Amniotic epithelial cell (primary cell): ENCODE results near the gene TEK.

Experiments used
- DNase-seq: peaks from one replicate; pipeline ENCODE4 v3.0.0-alpha.2; 2010; ENCODE audit warnings: low read depth

Gene TEK

DNA sequence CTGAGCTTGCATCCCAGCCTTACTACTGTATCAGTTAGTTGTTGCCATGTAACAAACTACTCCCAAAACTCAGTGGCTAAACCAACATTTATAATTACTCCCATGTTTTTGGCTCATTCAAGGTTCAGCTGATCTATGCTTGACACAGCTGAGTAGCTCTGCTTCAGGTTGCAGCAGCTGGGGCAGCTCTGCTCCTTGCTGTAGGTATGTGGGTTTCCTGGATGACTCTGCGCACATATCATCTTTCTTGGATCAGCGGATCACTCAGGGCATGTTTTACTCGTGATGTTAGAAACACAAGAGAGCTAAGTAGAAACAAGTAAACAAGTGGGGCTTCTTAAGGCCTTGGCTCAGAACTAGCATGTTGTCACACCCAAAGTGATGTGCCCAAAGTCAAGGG is 15.1 kb downstream of the TEK start:
- DNase-seq, result peak; percentile 53

- DNase-seq, result peak; percentile 96
Measured at GRCh38 chr9:27125030-27125429, 16.0 kb downstream of the TEK start.

DNA sequence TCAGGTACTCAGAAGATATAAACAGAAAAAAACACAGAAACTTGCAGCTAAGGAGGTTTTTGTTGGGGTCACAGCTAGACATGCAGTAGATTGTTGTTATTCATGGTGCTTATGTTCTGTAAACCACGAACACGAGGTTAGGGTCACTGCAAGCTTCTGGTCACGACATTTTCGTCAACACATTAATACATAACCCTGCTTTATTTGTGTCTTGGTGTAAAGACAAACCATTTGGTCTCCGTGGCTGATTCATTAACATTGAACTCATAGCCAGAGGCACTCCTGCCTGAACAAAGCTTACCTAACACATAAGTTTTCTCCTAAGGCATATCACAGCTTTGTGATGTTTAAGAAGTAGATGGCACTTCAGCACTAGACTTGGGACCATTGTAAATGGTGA is 16.9 kb downstream of the TEK start:
- DNase-seq, result peak; percentile 15

DNA sequence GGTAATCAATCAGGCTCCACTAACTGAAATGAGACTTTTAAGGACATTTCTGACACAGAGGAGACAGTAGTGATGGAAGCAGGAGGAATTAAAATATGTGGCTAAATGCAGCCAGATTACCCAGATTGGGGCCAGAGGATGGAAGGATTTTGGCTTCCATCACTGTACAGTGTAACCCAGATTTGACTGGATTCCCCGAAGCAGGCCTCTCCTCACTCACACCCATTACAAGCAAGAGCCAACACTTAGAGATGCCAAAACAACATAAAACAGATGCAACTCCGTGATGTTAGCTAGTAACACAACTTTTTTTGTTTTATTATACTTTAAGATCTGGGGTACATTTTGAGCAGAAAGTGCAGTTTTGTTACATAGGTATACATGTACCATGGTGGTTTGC is 17.6 kb downstream of the TEK start:
- no peak for DNase-seq

- DNase-seq, result no peak
Measured at GRCh38 chr9:27129221-27129620, 20.2 kb downstream of the TEK start.

- no peak for DNase-seq
Measured at GRCh38 chr9:27131731-27132130, 22.7 kb downstream of the TEK start.

GRCh38 chr9:27133817-27134216 is 24.8 kb downstream of the TEK start:
- DNase-seq, result no peak

DNA sequence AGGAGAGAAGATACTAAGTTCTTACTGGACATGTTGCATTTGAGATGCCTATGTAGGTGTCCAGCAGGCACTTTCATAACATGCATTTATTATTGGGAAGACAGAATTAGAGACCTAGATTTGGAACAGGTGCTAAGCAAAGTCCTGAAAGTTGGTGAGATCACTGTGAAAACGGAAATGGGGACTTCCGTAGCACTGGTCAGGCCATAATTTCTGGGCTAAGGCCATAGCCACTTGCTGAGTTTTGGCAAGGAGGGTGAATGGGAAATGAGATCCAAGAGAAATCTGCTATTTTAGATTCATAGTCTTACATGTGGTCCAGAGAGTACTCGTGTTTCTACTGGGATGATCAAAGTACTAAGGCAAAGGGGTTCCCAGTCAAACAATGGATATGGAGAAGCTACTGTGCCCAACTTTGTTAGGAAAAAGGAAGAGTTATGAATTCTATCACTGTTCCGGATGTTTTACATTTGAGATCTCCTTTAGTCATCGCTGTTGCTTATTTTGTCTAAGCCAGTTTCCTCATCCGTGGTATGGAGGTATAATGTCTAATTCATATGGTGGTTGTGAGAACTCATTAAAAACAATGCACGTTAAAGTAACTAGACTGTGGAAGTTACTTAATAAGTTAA is 33.4 kb downstream of the TEK start:
- DNase-seq, result no peak

GRCh38 chr9:27145143-27145542 is 36.1 kb downstream of the TEK start:
- no peak for DNase-seq

- DNase-seq, result no peak
Measured at GRCh38 chr9:27149651-27150050, 40.6 kb downstream of the TEK start.

GRCh38 chr9:27150746-27151406 is 41.9 kb downstream of the TEK start:
- peak; percentile 90 for DNase-seq

DNA sequence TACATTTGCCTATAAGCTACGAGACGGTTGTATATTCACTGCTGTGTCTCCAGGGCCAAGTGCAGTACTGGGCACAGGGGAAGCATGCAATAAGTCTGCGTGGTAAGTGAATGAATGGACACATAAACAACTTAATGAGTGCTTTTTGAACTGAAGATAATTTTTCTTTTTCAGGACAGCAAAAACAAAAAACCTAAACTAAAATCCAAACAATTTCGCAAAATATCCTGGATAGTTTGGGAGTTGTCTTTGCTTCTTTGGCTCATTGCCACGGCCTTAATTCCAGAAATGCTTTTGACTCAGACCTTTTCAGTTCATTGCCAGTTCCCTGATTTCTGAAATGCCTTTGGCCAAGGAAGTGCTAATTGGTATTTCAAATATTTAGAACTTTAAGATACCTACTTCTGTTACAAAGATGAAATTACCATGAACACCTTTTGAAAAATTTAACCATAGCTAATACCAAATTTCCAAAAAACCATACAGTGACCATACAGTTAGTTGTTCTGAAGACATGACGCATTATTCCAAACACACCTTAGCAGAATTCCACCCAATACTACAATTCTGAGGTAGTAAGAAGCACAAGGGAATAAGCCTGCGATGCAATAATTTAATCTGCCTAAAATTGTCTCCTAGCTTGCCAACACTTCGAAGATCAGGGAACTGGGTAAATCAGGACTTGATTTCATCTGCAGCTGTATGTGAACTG is 42.8 kb downstream of the TEK start:
- peak; percentile 74 for DNase-seq

GRCh38 chr9:27152405-27152718 is 43.3 kb downstream of the TEK start:
- no peak for DNase-seq

GRCh38 chr9:27154908-27155307 is 45.9 kb downstream of the TEK start:
- peak; percentile 89 for DNase-seq

GRCh38 chr9:27157097-27157496 is 48.1 kb downstream of the TEK start:
- DNase-seq, result no peak

DNA sequence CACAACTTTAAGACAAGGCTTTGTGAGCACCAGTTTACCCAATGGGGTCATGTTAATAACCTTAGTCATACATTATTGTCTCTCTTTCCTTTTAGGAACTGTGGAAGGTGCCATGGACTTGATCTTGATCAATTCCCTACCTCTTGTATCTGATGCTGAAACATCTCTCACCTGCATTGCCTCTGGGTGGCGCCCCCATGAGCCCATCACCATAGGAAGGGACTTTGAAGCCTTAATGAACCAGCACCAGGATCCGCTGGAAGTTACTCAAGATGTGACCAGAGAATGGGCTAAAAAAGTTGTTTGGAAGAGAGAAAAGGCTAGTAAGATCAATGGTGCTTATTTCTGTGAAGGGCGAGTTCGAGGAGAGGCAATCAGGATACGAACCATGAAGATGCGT is 48.7 kb downstream of the TEK start:
- no peak for DNase-seq

DNA sequence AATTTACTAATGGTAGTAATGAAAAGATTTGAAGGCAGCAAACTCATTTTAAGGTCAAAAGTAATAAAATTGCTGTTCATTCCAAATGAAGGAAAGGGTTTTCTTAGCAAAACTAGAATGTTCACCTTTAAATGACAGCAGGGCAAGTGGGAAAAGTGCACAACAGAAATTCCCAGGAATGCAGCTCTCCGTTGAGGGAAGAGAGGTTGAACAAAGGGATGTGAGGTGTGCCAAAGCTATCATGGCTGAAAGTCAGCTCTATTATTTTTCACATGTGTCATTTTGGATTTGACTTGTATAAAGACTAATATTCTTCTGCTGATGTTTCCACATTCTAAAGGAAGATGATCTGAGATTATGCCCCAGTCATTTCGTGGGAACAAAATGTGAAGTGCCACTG is 51.6 kb downstream of the TEK start:
- DNase-seq, result no peak

DNA sequence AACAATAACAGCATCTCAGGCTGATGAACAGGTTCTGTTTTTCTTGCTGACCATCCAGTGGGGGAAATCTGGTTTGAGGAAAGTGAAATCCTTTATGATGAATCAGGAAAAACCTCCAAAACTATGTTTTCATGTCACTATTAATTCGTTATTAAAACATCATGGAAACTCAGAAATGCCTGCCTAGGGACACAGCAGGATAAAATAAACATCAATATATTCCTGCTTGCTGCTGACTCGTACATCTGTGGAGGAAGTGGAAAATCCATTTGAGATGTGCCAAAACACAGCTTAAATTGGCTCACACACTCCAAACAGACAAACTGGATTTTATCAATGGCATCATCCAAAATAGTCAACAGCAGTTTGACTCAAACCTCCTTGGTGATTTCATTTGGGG is 53.0 kb downstream of the TEK start:
- no peak for DNase-seq

DNA sequence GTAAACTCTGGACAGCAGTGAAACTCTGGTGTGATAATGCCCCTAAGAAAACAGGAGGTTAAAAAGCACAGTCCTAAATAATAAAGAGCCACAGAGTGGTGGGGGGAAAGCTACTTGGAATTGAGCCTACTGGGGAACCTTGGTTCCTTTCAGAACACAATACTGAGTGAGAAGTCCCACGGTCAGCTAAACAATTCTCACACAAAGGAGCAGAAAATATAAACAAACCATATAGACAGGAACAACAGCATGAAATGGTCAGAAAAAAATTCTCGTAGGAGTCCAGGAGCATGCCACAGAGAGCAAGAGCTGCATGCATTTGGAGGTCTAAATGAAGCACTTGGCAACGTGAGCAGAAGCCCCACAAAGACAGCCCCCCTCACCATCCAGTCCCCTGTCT is 56.0 kb downstream of the TEK start:
- no peak for DNase-seq

GRCh38 chr9:27165670-27166069 is 56.6 kb downstream of the TEK start:
- DNase-seq, result no peak

DNA sequence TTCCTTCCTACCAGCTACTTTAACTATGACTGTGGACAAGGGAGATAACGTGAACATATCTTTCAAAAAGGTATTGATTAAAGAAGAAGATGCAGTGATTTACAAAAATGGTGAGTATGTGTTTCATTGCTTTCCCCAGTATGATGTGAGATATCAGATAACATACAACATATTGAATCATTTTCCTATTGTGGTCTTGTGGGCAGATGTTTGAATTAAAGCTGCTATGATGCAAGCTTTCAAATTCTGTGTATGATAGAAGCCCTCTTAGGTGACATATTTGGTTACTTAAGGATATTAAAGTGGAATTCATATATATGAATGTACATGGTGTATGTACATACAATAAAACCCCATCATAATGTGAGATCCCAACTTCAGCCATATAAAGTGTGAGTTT is 59.5 kb downstream of the TEK start:
- DNase-seq, result no peak

- no peak for DNase-seq
Measured at GRCh38 chr9:27168951-27169350, 59.9 kb downstream of the TEK start.

DNA sequence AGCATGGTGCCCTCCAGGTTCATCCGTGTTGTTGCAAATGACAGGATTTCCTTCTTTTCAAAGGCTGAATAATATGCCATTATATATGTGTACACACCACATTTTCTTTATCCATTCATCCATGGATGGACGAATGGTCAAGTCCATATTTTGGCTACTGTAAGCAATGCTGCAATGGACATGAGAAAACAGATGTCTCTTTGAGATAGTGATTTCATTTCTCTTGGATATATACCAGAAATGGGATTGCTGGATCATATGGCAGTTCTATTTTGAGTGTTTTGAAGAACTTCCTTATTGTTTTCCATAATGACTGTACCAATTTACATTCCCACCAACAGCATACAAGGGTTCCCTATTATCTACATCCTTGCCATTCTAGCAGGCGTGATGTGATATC is 67.9 kb downstream of the TEK start:
- no peak for DNase-seq
